ENCODE results near the gene RIOX2.

The RIOX2 gene

DNA sequence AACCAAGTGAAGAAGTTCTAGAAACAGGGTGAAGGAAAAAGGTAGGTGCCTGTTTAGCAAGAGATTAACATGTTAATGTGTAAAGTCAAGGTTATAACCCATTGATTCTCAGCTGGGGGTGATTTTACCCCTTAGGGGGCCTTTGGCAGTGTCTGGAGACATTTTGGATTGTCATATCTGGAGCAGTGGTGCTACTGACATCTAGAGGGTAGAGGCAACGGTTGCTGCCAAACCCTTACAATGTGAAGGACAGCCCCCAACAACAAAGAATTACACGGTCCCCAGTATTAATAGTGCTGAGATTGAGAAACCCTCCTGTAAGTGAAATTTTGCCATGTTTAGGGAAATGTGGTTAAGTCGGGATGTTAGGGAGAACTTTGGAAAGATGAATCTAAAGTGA lies 75.7 kb downstream of the RIOX2 start:
- Mint-ChIP-seq H3K4me3 (no peak overlapping the region), H3K9me3 (no peaks in the 10 kb centered on the region), H3K4me1 (ENCODE audit: low read depth) (peaks cover 7% of the 10 kb centered on the region), H3K27ac (no peak overlapping the region), H3K36me3 (ENCODE audit: low read depth) (peaks cover 60% of the 10 kb centered on the region), H3K27me3 (no peaks in the 10 kb centered on the region)
- intact Hi-C loops (cut with micrococcal nuclease), result no loop called here

DNA sequence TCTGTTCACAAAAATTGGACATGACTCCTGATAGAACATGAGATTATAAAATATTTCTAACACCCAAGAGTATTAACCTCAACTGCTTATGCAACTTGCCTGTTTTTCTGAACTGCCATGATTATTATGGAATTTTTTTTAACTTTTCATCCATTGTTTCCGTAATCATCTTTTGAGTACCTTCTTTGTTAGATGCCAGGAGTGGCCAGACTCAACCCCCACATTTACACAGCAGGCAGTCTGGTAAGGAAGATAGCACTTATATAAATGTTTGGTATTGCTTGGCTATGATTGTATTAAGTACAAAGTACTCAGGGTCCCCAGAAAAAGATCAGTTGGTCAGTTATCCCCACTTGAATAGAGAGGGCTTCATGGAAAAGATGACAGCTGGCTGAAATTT lies 76.1 kb downstream of the RIOX2 start:
- Mint-ChIP-seq H3K27ac (no peak overlapping the region), H3K9me3 (no peaks in the 10 kb centered on the region), H3K36me3 (ENCODE audit: low read depth) (peaks cover 62% of the 10 kb centered on the region), H3K4me1 (ENCODE audit: low read depth) (peaks cover 3% of the 10 kb centered on the region), H3K4me3 (no peak overlapping the region), H3K27me3 (no peaks in the 10 kb centered on the region)
- intact Hi-C loops (cut with micrococcal nuclease), result no loop called here

DNA sequence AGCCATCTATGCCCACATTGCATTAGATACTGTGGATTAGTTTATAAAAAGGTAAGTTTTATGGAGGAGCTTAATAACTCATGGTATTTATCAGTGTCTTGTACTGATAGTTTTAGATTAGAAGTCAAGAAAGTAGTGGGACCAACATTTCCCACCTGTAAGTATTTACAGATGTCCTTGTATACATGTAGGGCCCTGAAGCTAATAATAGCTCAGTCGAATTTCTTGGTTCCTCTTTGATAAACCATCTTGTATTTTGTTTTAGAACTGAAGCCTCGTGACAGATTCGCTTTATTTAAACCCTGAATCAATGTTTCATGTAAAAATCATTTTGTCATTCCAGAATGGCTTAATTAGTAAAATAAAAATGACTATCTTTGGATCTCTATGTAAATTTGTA lies 77.0 kb downstream of the RIOX2 start:
- intact Hi-C loops (cut with micrococcal nuclease), result no loop called here
- H3K27me3 Mint-ChIP-seq, result no peaks in the 10 kb centered on the region
- no peak overlapping the region for H3K4me3 Mint-ChIP-seq
- H3K4me1 Mint-ChIP-seq (ENCODE audit: low read depth), result no peaks in the 10 kb centered on the region
- no peak overlapping the region for H3K27ac Mint-ChIP-seq
- peaks cover 53% of the 10 kb centered on the region for H3K36me3 Mint-ChIP-seq (ENCODE audit: low read depth)
- no peaks in the 10 kb centered on the region for H3K9me3 Mint-ChIP-seq

DNA sequence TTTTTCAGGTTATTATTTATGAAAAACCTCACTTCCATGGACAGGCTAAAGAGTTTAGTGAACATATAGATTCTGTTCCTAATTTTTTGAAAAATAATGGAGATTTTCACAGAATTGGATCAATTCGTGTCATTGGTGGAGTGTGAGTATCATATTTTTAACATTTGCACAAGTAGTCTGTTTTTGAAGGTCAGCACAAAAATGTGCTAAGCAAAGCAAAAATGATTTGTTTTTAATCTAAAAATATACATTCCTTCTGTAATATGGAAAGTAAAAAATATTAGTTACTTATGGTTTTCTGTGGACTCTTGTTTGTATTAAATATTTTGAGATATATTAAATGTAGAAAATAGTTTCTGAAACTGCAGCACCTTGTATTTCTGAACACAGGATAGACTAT lies 79.4 kb downstream of the RIOX2 start:
- peaks cover 60% of the 10 kb centered on the region for H3K36me3 Mint-ChIP-seq (ENCODE audit: low read depth)
- H3K9me3 Mint-ChIP-seq, result no peaks in the 10 kb centered on the region
- no peaks in the 10 kb centered on the region for H3K4me1 Mint-ChIP-seq (ENCODE audit: low read depth)
- H3K4me3 Mint-ChIP-seq, result no peak overlapping the region
- intact Hi-C loops (cut with micrococcal nuclease), result no loop called here
- no peaks in the 10 kb centered on the region for H3K27me3 Mint-ChIP-seq
- no peak overlapping the region for H3K27ac Mint-ChIP-seq

All from dendritic cell treated with granulocyte-macrophage colony-stimulating factor and Interleukin-4, amounts not matched to agents 40 ng/mL and 50 ng/mL, for 4 days (primary cell).